HCT116 (cell line): Measurements from ENCODE around the gene TOMM40.

Experiments used
- CTCF ChIP-seq, 3 experiments: fragments of 200-600 bp in 1 of 3; sonication (generic) in 1 of 3; IDR thresholded peaks in 2 of 3; conservative IDR thresholded peaks in 1 of 3; 2 replicates each; pipeline ENCODE4 v1.5.1; 2012 to 2017; ENCODE audit warnings: low read depth in 2 of 3, low read length in 2 of 3, antibody characterized with exemption in 1 of 3, borderline replicate concordance in 1 of 3, control low read depth in 1 of 3, mild to moderate bottlenecking in 1 of 3, mixed read lengths in 1 of 3, mixed run types in 1 of 3, moderate library complexity in 1 of 3; ENCODE audit not compliant: insufficient read depth in 1 of 3
- EZH2phosphoT487 ChIP-seq: fragments of 200-600 bp; IDR thresholded peaks from 2 replicates; pipeline ENCODE4 v1.6.1; 2018; ENCODE audit warnings: antibody characterized with exemption, borderline replicate concordance
- POLR2AphosphoS5 ChIP-seq: IDR thresholded peaks from 2 replicates; pipeline ENCODE4 v1.6.1; 2011; ENCODE audit warnings: mild to moderate bottlenecking, low read depth, low read length, moderate library complexity
- ZNF274 ChIP-seq: fragments of 200-500 bp; sonication (Bioruptor generic); IDR thresholded peaks from 2 replicates; pipeline ENCODE4 v1.6.1; 2014; ENCODE audit warnings: mild to moderate bottlenecking, low read depth, low read length, inconsistent platforms

GRCh38 chr19:44846455-44847143 is 44.5 kb upstream of the TOMM40 start:
- no peak for TF ChIP-seq CTCF (IDR thresholded peaks at IDR 0.05 in 2 of 3, conservative IDR thresholded peaks at IDR 0.05 in 1 of 3; ENCODE audit: borderline replicate concordance in 1 of 3, insufficient read depth in 1 of 3, low read depth in 2 of 3, low read length in 2 of 3)
- no peak for TF ChIP-seq EZH2phosphoT487
- no peak for TF ChIP-seq POLR2AphosphoS5
- TF ChIP-seq ZNF274: no peak
